K562 (cell line): Measurements from ENCODE around the gene SPOCD1. TPM values are rescaled to one million over a fixed set of nuclear protein-coding genes. Genes with fewer than 3 reads are reported as not detected.

Experiments
- BHLHE40 ChIP-seq: IDR thresholded peaks from 2 replicates; pipeline ENCODE4 v1.6.1; 2011; ENCODE audit warnings: low read length, improper control_type of control experiment
- DEAF1 ChIP-seq: fragments of 450-650 bp; formaldehyde crosslinking; IDR thresholded peaks from 2 replicates; pipeline ENCODE4 v1.4.0; 2020; ENCODE audit warnings: mild to moderate bottlenecking, moderate library complexity
- FOXJ3 ChIP-seq: sonication (generic); formaldehyde crosslinking; IDR thresholded peaks from 2 replicates; pipeline ENCODE4 v1.4.0; 2020; ENCODE audit warnings: mild to moderate bottlenecking, missing genetic modification reagents
- HNRNPLL ChIP-seq: fragments of 200-400 bp; formaldehyde crosslinking; IDR thresholded peaks from 2 replicates; pipeline ENCODE4 v1.6.1; 2017; ENCODE audit warnings: low read length, low read depth, mild to moderate bottlenecking; ENCODE audit not compliant: poor library complexity, severe bottlenecking
- MGA ChIP-seq: fragments of 450-650 bp; IDR thresholded peaks from 2 replicates; pipeline ENCODE4 v1.6.1; 2016; ENCODE audit warnings: mild to moderate bottlenecking, moderate library complexity
- MIER1 ChIP-seq: fragments of 450-650 bp; IDR thresholded peaks from 2 replicates; pipeline ENCODE4 v1.6.1; 2016; ENCODE audit warnings: antibody characterized with exemption, mild to moderate bottlenecking, low read depth
- PHB2 ChIP-seq: fragments of 450-650 bp; IDR thresholded peaks from 2 replicates; pipeline ENCODE4 v1.6.1; 2017; ENCODE audit warnings: low read depth
- POLR2H ChIP-seq: IDR thresholded peaks from 2 replicates; pipeline ENCODE4 v1.6.1; 2016; ENCODE audit warnings: missing genetic modification characterization, low read depth, mild to moderate bottlenecking, control low read depth, missing compliant biosample characterization, moderate library complexity
- POLR3A ChIP-seq: IDR thresholded peaks from 2 replicates; pipeline ENCODE4 v1.6.1; 2011; ENCODE audit warnings: borderline replicate concordance, mild to moderate bottlenecking, moderate library complexity; ENCODE audit not compliant: insufficient read length, insufficient read depth; ENCODE audit errors: extremely low read depth
- RB1 ChIP-seq: fragments of 450-650 bp; IDR thresholded peaks from 2 replicates; pipeline ENCODE4 v1.6.1; 2017; ENCODE audit warnings: low read depth, mild to moderate bottlenecking
- SPI1 ChIP-seq: IDR thresholded peaks from 2 replicates; pipeline ENCODE4 v1.6.1; 2011; ENCODE audit warnings: low read depth, low read length, control low read depth, borderline replicate concordance
- TAL1 ChIP-seq: fragments of 450-650 bp; IDR thresholded peaks from 2 replicates; pipeline ENCODE4 v1.6.1; 2016; ENCODE audit warnings: mild to moderate bottlenecking
- TARDBP ChIP-seq: fragments of 450-650 bp; IDR thresholded peaks from 2 replicates; pipeline ENCODE4 v1.6.1; 2016
- ZNF79 ChIP-seq: fragments of 250-450 bp; sonication (Bioruptor Pico); IDR thresholded peaks from 2 replicates; pipeline ENCODE4 v1.4.0; 2020; ENCODE audit warnings: low read depth, mild to moderate bottlenecking, moderate library complexity
- polyA plus RNA-seq, 8 experiments: library from polyadenylated mRNA; depleted of rRNA in 4 of 8; stranded (reverse) in 5 of 8; unstranded in 3 of 8; fragments of >200 nt; fragmentation: Nextera tagmentation in 2 of 8; fragmentation: Illumina TruSeq in 1 of 8; extraction: Ambion mirVana in 2 of 8; extraction: Trizol in 1 of 8; gene quantifications; 2 replicates each; pipeline versions ENCODE4 v1.2.1 to v1.2.3, GENCODE V29; 2011 to 2014; ENCODE audit warnings: inconsistent platforms in 1 of 8, missing spikeins in 1 of 8
- total RNA-seq, 7 experiments: library from RNA; depleted of rRNA in 6 of 7; stranded (reverse); fragments of >200 nt in 6 of 7; fragmentation: Illumina TruSeq in 2 of 7; extraction: Trizol in 2 of 7; gene quantifications; 2 replicates each; pipeline versions ENCODE4 v1.2.1 to v1.2.3, GENCODE V29; 2011 to 2021; ENCODE audit warnings: low replicate concordance in 1 of 7
- TF ChIP-seq, protein P1 (sequence below): fragments of 250-450 bp; sonication (Bioruptor Pico); IDR thresholded peaks from 2 replicates; pipeline ENCODE4 v1.8.0; 2021; ENCODE audit warnings: moderate library complexity, mild to moderate bottlenecking, inconsistent platforms

The SPOCD1 gene
- total and polyA plus RNA-seq, 9 of the 15 experiments (the other 6 are each of a cell fraction or from before 2014, with no cell fraction given) = 0.03 to 0.71 (median 0.26) TPM; not detected in 1

GRCh38 chr1:31762726-31763670 lies 52.8 kb downstream of the SPOCD1 start (continued):
- TF ChIP-seq MGA (no peak), BHLHE40 (peak; percentile 40), POLR3A (no peak), TAL1 (no peak), POLR2H (tag) (no peak), MIER1 (no peak), ZNF79 (CRISPR knock-in tag) (no peak), SPI1 (no peak), TARDBP (no peak), PHB2 (no peak), HNRNPLL (no peak), FOXJ3 (no peak), DEAF1 (CRISPR knock-in tag) (no peak), RB1 (peak; percentile 68; the same call in 1 of the 2 replicates)
- TF ChIP-seq, protein P1, sequence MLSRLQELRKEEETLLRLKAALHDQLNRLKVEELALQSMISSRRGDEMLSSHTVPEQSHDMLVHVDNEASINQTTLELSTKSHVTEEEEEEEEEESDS (CRISPR knock-in tag) = no peak
